HG03432 (cell line): ENCODE measurements around the gene UBAP1L.
"Not testable (repeated sequence)": the region's sequence is repeated elsewhere in the genome, so short reads cannot be mapped to it uniquely, and the experiment has no call there.

Source experiments
- ATAC-seq: cut with Tn5 transposase; IDR thresholded peaks from one replicate; pipeline ENCODE4 v1.9.1; 2021; ENCODE audit warnings: mild to moderate bottlenecking, moderate library complexity; ENCODE audit not compliant: unreplicated experiment

Gene UBAP1L

GRCh38 chr15:65085207-65085753, 29.7 kb downstream of the UBAP1L start:
- ATAC-seq = no peak

GRCh38 chr15:65084500-65085206, 30.3 kb downstream of the UBAP1L start:
- no peak for ATAC-seq

GRCh38 chr15:65083262-65083701, 31.7 kb downstream of the UBAP1L start:
- ATAC-seq = no peak

- no peak for ATAC-seq
These were observed 32.6 kb downstream of the UBAP1L start for GRCh38 chr15:65082303-65082953.

- ATAC-seq = no peak
These were observed 33.2 kb downstream of the UBAP1L start for GRCh38 chr15:65081758-65082157.

- ATAC-seq = no peak
These were observed 33.7 kb downstream of the UBAP1L start for GRCh38 chr15:65081270-65081669.

GRCh38 chr15:65079580-65079979, 35.4 kb downstream of the UBAP1L start:
- ATAC-seq = no peak

- no peak for ATAC-seq
These were observed 37.0 kb downstream of the UBAP1L start for GRCh38 chr15:65077981-65078352.

GRCh38 chr15:65077291-65077980, 37.6 kb downstream of the UBAP1L start:
- no peak for ATAC-seq

- ATAC-seq = no peak
These were observed 38.3 kb downstream of the UBAP1L start, which contains the start of gene KBTBD13 for GRCh38 chr15:65076486-65077290. TSS of gene KBTBD13 (plus strand) at chr15:65076746. CDS start at chr15:65076816, 70 bp downstream.

- not testable (repeated sequence) for ATAC-seq
These were observed 39.2 kb downstream of the UBAP1L start for GRCh38 chr15:65075607-65076395.

GRCh38 chr15:65074946-65075345, 40.1 kb downstream of the UBAP1L start:
- ATAC-seq = not testable (repeated sequence)

- no peak for ATAC-seq
These were observed 42.4 kb downstream of the UBAP1L start for GRCh38 chr15:65072617-65073016.

GRCh38 chr15:65072027-65072426, 43.0 kb downstream of the UBAP1L start:
- ATAC-seq = no peak

- no peak for ATAC-seq
These were observed 43.6 kb downstream of the UBAP1L start for GRCh38 chr15:65071381-65071811.

- no peak for ATAC-seq
These were observed 45.0 kb downstream of the UBAP1L start for GRCh38 chr15:65069779-65070546.

GRCh38 chr15:65069179-65069578, 45.8 kb downstream of the UBAP1L start:
- no peak for ATAC-seq

GRCh38 chr15:65068403-65068788, 46.6 kb downstream of the UBAP1L start:
- ATAC-seq = no peak
